IMR-90 (cell line): ENCODE measurements around the gene SENP7. TPM values are rescaled to one million over a fixed set of nuclear protein-coding genes. Genes with fewer than 3 reads are reported as not detected.

Experiments used
- ATAC-seq: fragments of 200-7000 bp; cut with Tn5 transposase; 2 replicates; pipeline ENCODE4 v1.9.1; 2020; ENCODE audit warnings: low read depth, mild to moderate bottlenecking, moderate library complexity
- BruUV-seq: library from RNA; stranded (reverse); fragments of 400-500 nt; replicated peaks from 2 replicates; lab custom pipeline; 2021; lab: Mats Ljungman, UMichigan
- CTCF ChIA-PET: fragments of 300-600 bp; formaldehyde crosslinking; extraction: SDS; loops from one replicate; lab custom pipeline; 2021; ENCODE audit warnings: antibody characterized with exemption; lab: Yijun Ruan, JAX
- POLR2A ChIA-PET: fragments of 300-600 bp; sonication (Branson Sonifier 250); formaldehyde crosslinking; loops from one replicate; lab custom pipeline; 2022; ENCODE audit warnings: antibody characterized with exemption; ENCODE audit not compliant: unreplicated experiment; lab: Charles Lee
- DNase-seq: peaks from one replicate; pipeline ENCODE4 v3.0.0; 2013
- H2AFZ ChIP-seq: replicated peaks from 2 replicates; pipeline ENCODE3; 2013; ENCODE audit warnings: low read length, mild to moderate bottlenecking; ENCODE audit not compliant: poor library complexity
- H2AK5ac ChIP-seq: 2 replicates; pipeline ENCODE4 v1.6.1; 2013; ENCODE audit warnings: low read depth, low read length, inconsistent platforms
- H2AK9ac ChIP-seq: replicated peaks from 2 replicates; pipeline ENCODE3; 2013; ENCODE audit warnings: mild to moderate bottlenecking, low read depth, low read length, moderate library complexity; ENCODE audit not compliant: poor library complexity
- H2BK120ac ChIP-seq: 2 replicates; pipeline ENCODE4 v1.6.1; 2013; ENCODE audit warnings: low read depth, low read length, inconsistent platforms
- H2BK15ac ChIP-seq: 3 replicates; pipeline ENCODE4 v1.6.1; 2013; ENCODE audit warnings: low read depth, low read length, inconsistent platforms
- H2BK20ac ChIP-seq: 2 replicates; pipeline ENCODE4 v1.6.1; 2013; ENCODE audit warnings: low read depth, mild to moderate bottlenecking, inconsistent platforms, low read length, moderate library complexity
- H2BK5ac ChIP-seq: 2 replicates; pipeline ENCODE4 v1.6.1; 2013; ENCODE audit warnings: mild to moderate bottlenecking, low read depth, low read length, inconsistent platforms; ENCODE audit not compliant: poor library complexity, severe bottlenecking
- H3K14ac ChIP-seq: replicated peaks from 2 replicates; pipeline ENCODE4 v1.6.1; 2013; ENCODE audit warnings: low read depth, low read length, inconsistent platforms
- H3K18ac ChIP-seq: 2 replicates; pipeline ENCODE4 v1.6.1; 2013; ENCODE audit warnings: low read depth, low read length, control low read depth
- H3K23ac ChIP-seq: 2 replicates; pipeline ENCODE4 v1.6.1; 2013; ENCODE audit warnings: low read depth, low read length, inconsistent platforms
- H3K27ac ChIP-seq: 2 replicates; pipeline ENCODE4 v1.5.1; 2013; ENCODE audit warnings: mild to moderate bottlenecking, control low read depth, low read length; ENCODE audit not compliant: insufficient read depth
- H3K27me3 ChIP-seq: 2 replicates; pipeline ENCODE4 v1.6.1; 2013; ENCODE audit warnings: low read length; ENCODE audit not compliant: control insufficient read depth, insufficient read depth
- H3K36me3 ChIP-seq: 2 replicates; pipeline ENCODE4 v1.6.1; 2013; ENCODE audit warnings: low read length, mixed read lengths; ENCODE audit not compliant: control insufficient read depth, insufficient read depth
- H3K4ac ChIP-seq: 2 replicates; pipeline ENCODE4 v1.6.1; 2013; ENCODE audit warnings: low read depth, low read length, inconsistent platforms
- H3K4me1 ChIP-seq: 2 replicates; pipeline ENCODE4 v1.6.1; 2013; ENCODE audit warnings: low read length, mixed read lengths; ENCODE audit not compliant: control insufficient read depth, insufficient read depth
- H3K4me2 ChIP-seq: 2 replicates; pipeline ENCODE4 v1.6.1; 2013; ENCODE audit warnings: low read depth, mild to moderate bottlenecking, control low read depth, low read length, moderate library complexity
- H3K4me3 ChIP-seq: 2 replicates; pipeline ENCODE4 v1.5.1; 2013; ENCODE audit warnings: low read depth, mild to moderate bottlenecking, control low read depth, low read length, moderate library complexity; ENCODE audit not compliant: insufficient read depth
- H3K56ac ChIP-seq: 2 replicates; pipeline ENCODE4 v1.6.1; 2013; ENCODE audit warnings: low read length, inconsistent platforms; ENCODE audit not compliant: insufficient read depth; ENCODE audit errors: extremely low read depth
- H3K79me1 ChIP-seq, 2 experiments: 2 replicates each; pipeline ENCODE4 v1.6.1; 2013; ENCODE audit warnings: low read length in 2 of 2, inconsistent platforms in 1 of 2, low read depth in 1 of 2
- H3K9ac ChIP-seq: 2 replicates; pipeline ENCODE4 v1.6.1; 2013; ENCODE audit warnings: low read depth, low read length, control low read depth
- H3K9me1 ChIP-seq: 2 replicates; pipeline ENCODE4 v1.6.1; 2013; ENCODE audit warnings: low read length, inconsistent platforms; ENCODE audit not compliant: insufficient read depth
- H3K9me3 ChIP-seq: 2 replicates; pipeline ENCODE4 v1.6.1; 2013; ENCODE audit warnings: low read length; ENCODE audit not compliant: control insufficient read depth, insufficient read depth
- H4K20me1 ChIP-seq: 2 replicates; pipeline ENCODE4 v1.6.1; 2013; ENCODE audit warnings: low read length, inconsistent platforms; ENCODE audit not compliant: insufficient read depth
- H4K5ac ChIP-seq: 2 replicates; pipeline ENCODE4 v1.6.1; 2013; ENCODE audit warnings: mild to moderate bottlenecking, low read depth, low read length, control low read depth
- H4K8ac ChIP-seq, 2 experiments: 2 replicates each; pipeline ENCODE4 v1.6.1; 2013; ENCODE audit warnings: low read depth in 2 of 2, low read length in 2 of 2, control low read depth in 1 of 2, inconsistent platforms in 1 of 2
- H4K91ac ChIP-seq: 2 replicates; pipeline ENCODE4 v1.6.1; 2013; ENCODE audit warnings: low read depth, low read length, inconsistent platforms; ENCODE audit not compliant: insufficient read depth
- CEBPB ChIP-seq: IDR thresholded peaks from 2 replicates; pipeline ENCODE4 v1.6.1; 2012; ENCODE audit warnings: low read depth, low read length, improper control_type of control experiment
- CTCF ChIP-seq: conservative IDR thresholded peaks from 2 replicates; pipeline ENCODE4 v1.5.1; 2012; ENCODE audit warnings: mild to moderate bottlenecking, low read depth, low read length, improper control_type of control experiment
- ELK1 ChIP-seq: fragments of 150-350 bp; IDR thresholded peaks from 2 replicates; pipeline ENCODE4 v1.6.1; 2016; ENCODE audit warnings: low read depth, mild to moderate bottlenecking, low read length, moderate library complexity, borderline replicate concordance
- FOS ChIP-seq: fragments of 150-350 bp; IDR thresholded peaks from 2 replicates; pipeline ENCODE4 v1.6.1; 2016; ENCODE audit warnings: low read depth, low read length
- MAZ ChIP-seq: IDR thresholded peaks from 2 replicates; pipeline ENCODE4 v1.6.1; 2012; ENCODE audit warnings: low read depth, mild to moderate bottlenecking, low read length, improper control_type of control experiment, moderate library complexity, borderline replicate concordance
- MXI1 ChIP-seq: IDR thresholded peaks from 2 replicates; pipeline ENCODE4 v1.6.1; 2012; ENCODE audit warnings: low read depth, mild to moderate bottlenecking, low read length, moderate library complexity, borderline replicate concordance
- NFE2L2 ChIP-seq: fragments of 150-350 bp; IDR thresholded peaks from 2 replicates; pipeline ENCODE4 v1.6.1; 2016; ENCODE audit warnings: low read depth, mild to moderate bottlenecking, low read length
- POLR2A ChIP-seq: IDR thresholded peaks from 2 replicates; pipeline ENCODE4 v1.6.1; 2012; ENCODE audit warnings: mild to moderate bottlenecking, low read depth, low read length
- RAD21 ChIP-seq: IDR thresholded peaks from 2 replicates; pipeline ENCODE4 v1.6.1; 2012; ENCODE audit warnings: low read length, improper control_type of control experiment
- RCOR1 ChIP-seq: IDR thresholded peaks from 2 replicates; pipeline ENCODE4 v1.6.1; 2012; ENCODE audit warnings: mild to moderate bottlenecking, low read length, improper control_type of control experiment; ENCODE audit not compliant: insufficient replicate concordance
- RFX5 ChIP-seq: IDR thresholded peaks from 2 replicates; pipeline ENCODE4 v1.8.0; 2012; ENCODE audit warnings: low read depth, mild to moderate bottlenecking, low read length, moderate library complexity
- USF2 ChIP-seq: fragments of 150-350 bp; IDR thresholded peaks from 2 replicates; pipeline ENCODE4 v1.6.1; 2017; ENCODE audit warnings: mild to moderate bottlenecking, antibody characterized with exemption, low read length, low read depth
- WGBS, 2 experiments: methylation state at CpG; one replicate each; pipeline versions ENCODE4 v1.1.5 to v1.1.7; 2013; ENCODE audit warnings: missing lambda C conversion rate in 2 of 2; ENCODE audit not compliant: insufficient read length in 1 of 2; ENCODE audit errors: extremely low coverage in 2 of 2; 5-methylcytosine and 5-hydroxymethylcytosine counted together
- dilution Hi-C: fragments of 300-500 bp; cut with HindIII; formaldehyde crosslinking; loops from one replicate; pipeline ENCODE4 v1.14.3; 2018; ENCODE audit warnings: low sequenced_read_pairs; ENCODE audit not compliant: unreplicated experiment
- in situ Hi-C: fragments of 300-500 bp; cut with MboI; formaldehyde crosslinking; loops from 3 replicates; pipeline ENCODE4 v1.14.3; 2019; ENCODE audit warnings: low sequenced_read_pairs, inconsistent platforms, mixed read lengths
- intact Hi-C: fragments of 100-400 bp; cut with micrococcal nuclease; formaldehyde crosslinking; loops from 2 replicates; pipeline ENCODE4 v1.10.0; 2022
- polyA plus RNA-seq, 3 experiments: library from polyadenylated mRNA; depleted of rRNA; stranded (reverse); fragments of >200 nt; gene quantifications; 2 replicates each; pipeline ENCODE4 v1.2.3, GENCODE V29; 2012; ENCODE audit warnings: low replicate concordance in 1 of 3
- total RNA-seq: library from RNA; depleted of rRNA; stranded (reverse); fragments of >200 nt; gene quantifications from 2 replicates; pipeline ENCODE4 v1.2.3, GENCODE V29; 2012

Gene SENP7
- total and polyA plus RNA-seq, 2 of the 4 experiments (the other 2 are of a cell fraction), result 5.5 to 8.4 TPM

- TF ChIP-seq FOS (no peak), RFX5 (no peak)
Observed at GRCh38 chr3:101466465-101467309, 46.3 kb downstream of the SENP7 start (continued).

GRCh38 chr3:101464235-101464634 lies 48.8 kb downstream of the SENP7 start:
- ATAC-seq (no peak), DNase-seq (no peak)
- H2AFZ ChIP-seq, result no peak overlapping the region
- no peak overlapping the region for H3K18ac ChIP-seq
- H2BK20ac ChIP-seq, result no peak overlapping the region
- H2BK15ac ChIP-seq, result no peak overlapping the region
- POLR2A ChIA-PET, result no interaction called here
- no peak overlapping the region for H3K4me2 ChIP-seq
- H4K91ac ChIP-seq, result no peak overlapping the region
- intact Hi-C loops, result no loop called here
- no peaks in the 10 kb centered on the region for H3K9me3 ChIP-seq
- no peak overlapping the region for H4K8ac ChIP-seq
- H3K79me1 ChIP-seq, result peaks cover 20 to 32% of the 10 kb centered on the region in 2 experiments
- no peak overlapping the region for H3K56ac ChIP-seq
- dilution Hi-C loops, result no loop called here
- H3K4me1 ChIP-seq, result peaks cover 2% of the 10 kb centered on the region; the same call in 1 of the 2 replicates
- no peak overlapping the region for H3K9ac ChIP-seq
- H3K27ac ChIP-seq, result no peak overlapping the region
- no TSS peak for BruUV-seq
- H4K5ac ChIP-seq, result no peak overlapping the region
- H2AK9ac ChIP-seq, result no peak overlapping the region
- H2BK5ac ChIP-seq, result no peak overlapping the region
- H3K14ac ChIP-seq, result no peak overlapping the region
- H3K4me3 ChIP-seq, result no peak overlapping the region
- H3K23ac ChIP-seq, result no peak overlapping the region
- no peaks in the 10 kb centered on the region for H3K36me3 ChIP-seq
- peaks cover 12% of the 10 kb centered on the region for H3K9me1 ChIP-seq
- H3K27me3 ChIP-seq, result no peaks in the 10 kb centered on the region
- no peaks in the 10 kb centered on the region for H4K20me1 ChIP-seq
- H2BK120ac ChIP-seq, result no peak overlapping the region
- no peak overlapping the region for H3K4ac ChIP-seq
- in situ Hi-C loops, result no loop called here
- H2AK5ac ChIP-seq, result no peak overlapping the region; the same call in 1 of the 2 replicates
- CTCF ChIA-PET, result no interaction called here
- whole genome bisulfite sequencing, 2 experiments, result 100% methylated on average over 2 of the region's 2 CpGs; no CpG with 5 or more reads in 1 of the 2 experiments
- TF ChIP-seq CTCF (no peak), RAD21 (no peak), RFX5 (no peak), ELK1 (no peak), CEBPB (no peak), MAZ (no peak), USF2 (no peak), POLR2A (no peak), FOS (no peak), MXI1 (no peak), RCOR1 (no peak), NFE2L2 (no peak)
